GM12873 (cell line): ENCODE measurements around the gene FAM149A.

Experiments used
- CTCF ChIP-seq: IDR thresholded peaks from 2 replicates; pipeline ENCODE4 v1.5.1; 2012; ENCODE audit warnings: low read depth, mild to moderate bottlenecking, moderate library complexity, low read length, control low read depth; ENCODE audit not compliant: insufficient read depth; ENCODE audit errors: missing control alignments

FAM149A gene

GRCh38 chr4:186072516-186072915 is 32.0 kb upstream of the FAM149A start:
- no peak for TF ChIP-seq CTCF

GRCh38 chr4:186074189-186074588 is 30.3 kb upstream of the FAM149A start:
- TF ChIP-seq CTCF: no peak

GRCh38 chr4:186078981-186079638 is 25.4 kb upstream of the FAM149A start:
- TF ChIP-seq CTCF: no peak

GRCh38 chr4:186079694-186080093 is 24.8 kb upstream of the FAM149A start:
- no peak for TF ChIP-seq CTCF

- no peak for TF ChIP-seq CTCF
Measured at GRCh38 chr4:186081202-186081807, 23.2 kb upstream of the FAM149A start.

- TF ChIP-seq CTCF: no peak
Measured at GRCh38 chr4:186082221-186082620, 22.3 kb upstream of the FAM149A start.

GRCh38 chr4:186088523-186088922 is 16.0 kb upstream of the FAM149A start:
- no peak for TF ChIP-seq CTCF
